ENCODE measurements around the gene MNT.
"Not testable (repeated sequence)": the region's sequence is repeated elsewhere in the genome, so short reads cannot be mapped to it uniquely, and the experiment has no call there.

MNT gene, protein sequence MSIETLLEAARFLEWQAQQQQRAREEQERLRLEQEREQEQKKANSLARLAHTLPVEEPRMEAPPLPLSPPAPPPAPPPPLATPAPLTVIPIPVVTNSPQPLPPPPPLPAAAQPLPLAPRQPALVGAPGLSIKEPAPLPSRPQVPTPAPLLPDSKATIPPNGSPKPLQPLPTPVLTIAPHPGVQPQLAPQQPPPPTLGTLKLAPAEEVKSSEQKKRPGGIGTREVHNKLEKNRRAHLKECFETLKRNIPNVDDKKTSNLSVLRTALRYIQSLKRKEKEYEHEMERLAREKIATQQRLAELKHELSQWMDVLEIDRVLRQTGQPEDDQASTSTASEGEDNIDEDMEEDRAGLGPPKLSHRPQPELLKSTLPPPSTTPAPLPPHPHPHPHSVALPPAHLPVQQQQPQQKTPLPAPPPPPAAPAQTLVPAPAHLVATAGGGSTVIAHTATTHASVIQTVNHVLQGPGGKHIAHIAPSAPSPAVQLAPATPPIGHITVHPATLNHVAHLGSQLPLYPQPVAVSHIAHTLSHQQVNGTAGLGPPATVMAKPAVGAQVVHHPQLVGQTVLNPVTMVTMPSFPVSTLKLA

DNA sequence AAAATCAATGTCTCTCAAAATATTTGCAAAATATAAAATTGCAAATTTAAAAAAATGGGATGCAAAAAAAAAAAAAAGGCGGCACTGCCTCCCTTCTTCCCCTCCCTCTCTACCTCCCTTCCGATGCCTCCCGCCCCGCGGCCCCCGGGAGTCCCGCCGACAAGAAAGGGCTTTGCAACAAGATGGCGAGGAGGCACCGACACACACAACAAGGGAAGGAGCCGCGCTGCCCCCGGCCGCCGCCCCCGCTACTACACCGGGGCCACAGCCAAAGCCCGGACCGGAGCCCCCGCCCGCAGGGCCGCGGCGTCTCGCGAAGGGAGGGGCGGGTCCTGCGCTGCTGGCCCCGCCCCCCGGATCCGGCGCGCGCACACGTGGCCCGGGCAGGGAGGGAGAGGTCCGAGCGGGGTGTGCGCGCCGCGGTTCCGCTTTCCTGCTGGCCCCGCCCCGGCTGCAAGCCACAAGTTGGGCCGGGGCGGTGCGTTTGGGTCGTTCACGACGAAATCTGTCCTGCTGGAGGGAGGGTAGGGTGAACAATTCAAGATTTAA lies at the start of gene MNT:
Gene MNT (minus strand): TSS at position 184 of the 549 bp plus-strand sequence. CDS start 348 bp downstream, outside the sequence.
- peak; percentile 37 to 44 for ATAC-seq

DNA sequence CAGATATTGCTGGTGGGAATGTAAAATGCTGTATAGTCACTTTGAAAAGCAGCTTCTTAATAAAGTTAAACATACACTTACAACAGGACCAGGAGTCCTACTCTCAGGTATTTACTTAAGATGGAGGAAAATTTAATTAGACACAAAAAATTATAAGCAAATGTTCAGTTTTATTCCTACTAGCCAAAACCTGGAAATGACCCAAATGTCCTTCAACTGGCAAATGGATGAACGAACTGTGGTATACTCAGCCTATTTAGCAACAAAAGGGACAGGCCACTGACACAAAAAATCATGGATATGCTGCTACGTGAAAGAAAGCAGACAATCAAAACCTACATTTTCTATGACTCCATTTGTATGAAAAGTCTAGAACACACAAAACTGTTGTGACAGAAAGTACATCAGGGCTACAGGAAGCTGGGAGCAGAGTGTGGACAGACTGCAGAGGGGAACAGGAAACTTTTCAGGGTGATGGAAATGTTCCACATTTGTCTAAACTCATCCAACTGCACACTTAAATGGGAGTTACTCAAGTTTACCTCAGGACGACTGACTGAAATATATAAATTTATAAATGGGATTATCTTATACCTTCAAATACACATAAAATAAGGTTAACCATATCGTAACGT lies 49.3 kb upstream of the MNT start:
- no peak for ATAC-seq

DNA sequence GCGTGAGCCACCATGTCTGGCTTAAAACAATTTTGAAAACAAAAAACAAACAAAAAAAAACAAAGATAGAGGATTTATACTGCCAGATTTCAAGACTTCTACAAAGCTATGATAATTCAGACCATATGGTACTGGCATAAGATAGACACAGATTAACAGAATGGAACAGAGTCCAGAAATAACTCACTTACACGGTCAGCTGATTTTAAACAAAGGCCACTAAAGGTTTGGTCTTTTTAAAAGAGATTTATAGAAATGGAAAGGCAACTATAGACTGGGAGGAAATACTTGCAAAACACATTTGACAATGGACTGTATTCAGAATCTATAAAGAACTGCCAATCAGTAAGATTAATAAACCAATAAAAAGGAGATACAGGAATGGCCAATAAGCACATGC lies 48.6 kb upstream of the MNT start:
- no peak for ATAC-seq

DNA sequence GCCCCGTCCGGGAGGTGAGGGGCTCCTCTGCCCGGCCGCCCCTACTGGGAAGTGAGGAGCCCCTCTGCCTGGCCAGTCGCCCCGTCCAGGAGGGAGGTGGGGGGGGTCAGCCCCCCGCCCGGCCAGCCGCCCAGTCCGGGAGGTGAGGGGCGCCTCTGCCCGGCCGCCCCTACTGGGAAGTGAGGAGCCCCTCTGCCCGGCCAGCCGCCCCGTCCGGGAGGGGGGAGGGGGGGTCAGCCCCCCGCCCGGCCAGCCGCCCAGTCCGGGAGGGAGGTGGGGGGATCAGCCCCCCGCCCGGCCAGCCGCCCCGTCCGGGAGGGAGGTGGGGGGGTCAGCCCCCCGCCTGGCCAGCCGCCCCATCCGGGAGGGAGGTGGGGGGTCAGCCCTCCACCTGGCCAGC lies 46.6 kb upstream of the MNT start:
- ATAC-seq = not testable (repeated sequence)

DNA sequence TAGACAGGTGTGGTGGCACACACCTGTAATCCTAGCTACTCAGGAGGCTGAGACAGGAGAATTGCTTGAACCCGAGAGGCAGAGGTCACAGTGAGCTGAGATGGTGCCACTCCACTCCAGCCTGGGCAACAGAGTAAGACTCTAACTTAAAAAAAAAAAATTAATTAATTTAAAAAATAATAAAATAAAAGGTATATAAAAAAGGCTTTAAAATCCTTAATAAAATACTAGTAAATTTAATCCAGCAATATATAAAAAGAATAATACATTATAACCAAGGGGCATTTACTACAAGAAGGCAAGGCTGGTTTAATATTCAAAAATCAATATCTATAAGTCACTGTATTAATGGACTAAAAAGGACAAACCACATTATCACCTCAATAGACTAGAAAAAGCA lies 44.8 kb upstream of the MNT start:
- no peak for ATAC-seq

DNA sequence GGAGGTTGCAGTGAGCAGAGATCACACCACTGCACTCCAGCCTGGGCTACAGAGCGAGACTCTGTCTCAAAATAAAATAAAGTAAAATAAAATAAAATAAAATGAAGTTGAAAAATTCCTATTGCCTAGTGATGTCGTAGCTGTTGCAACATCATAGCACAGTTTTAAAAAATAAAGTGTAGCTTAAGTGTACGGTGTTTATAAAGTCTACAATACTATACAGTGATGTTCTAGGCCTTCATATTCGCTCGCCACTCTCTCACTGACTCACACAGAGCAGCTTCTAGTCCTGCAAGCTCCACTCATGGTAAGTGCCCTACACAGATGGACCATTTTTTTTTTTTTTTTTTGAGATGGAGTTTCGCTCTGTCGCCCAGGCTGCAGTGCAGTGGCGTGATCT lies 43.5 kb upstream of the MNT start:
- no peak for ATAC-seq

DNA sequence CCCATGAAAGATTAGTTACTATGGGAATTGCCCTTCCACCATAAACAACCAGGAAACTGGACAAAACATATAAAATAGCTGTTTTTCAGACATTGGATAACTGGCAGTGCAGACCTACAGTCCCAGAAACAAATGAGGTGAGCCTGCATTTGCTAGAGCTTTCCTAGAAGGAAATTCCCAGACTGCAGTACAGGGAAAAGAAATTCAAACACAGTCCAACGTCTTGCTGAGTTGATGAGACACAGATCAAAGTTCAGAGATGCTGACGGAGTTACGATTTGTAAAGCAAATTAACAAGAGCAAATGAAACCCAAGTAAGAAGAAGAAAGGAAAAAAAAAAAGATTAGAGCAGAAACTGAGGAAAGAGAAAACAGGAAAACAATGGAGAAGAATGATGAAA lies 41.3 kb upstream of the MNT start:
- no peak for ATAC-seq

DNA sequence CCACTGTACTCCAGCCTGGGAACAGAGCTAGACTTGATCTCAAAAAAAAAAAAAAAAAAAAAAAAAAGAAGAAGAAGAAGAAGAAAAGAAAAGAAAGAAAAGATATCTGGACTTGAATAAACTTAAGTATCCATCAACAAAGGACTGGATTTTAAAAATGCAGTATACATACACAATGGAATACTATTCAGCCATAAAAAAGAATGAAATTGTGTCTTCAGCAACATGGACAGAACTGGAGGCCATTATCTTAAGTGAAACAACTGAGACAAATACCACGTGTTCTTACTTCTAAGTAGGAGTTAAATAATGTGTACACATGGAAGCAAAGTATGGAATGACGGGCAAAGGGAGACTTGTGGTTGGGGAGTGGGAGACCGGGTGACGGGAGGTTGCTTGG lies 40.1 kb upstream of the MNT start:
- no peak for ATAC-seq

DNA sequence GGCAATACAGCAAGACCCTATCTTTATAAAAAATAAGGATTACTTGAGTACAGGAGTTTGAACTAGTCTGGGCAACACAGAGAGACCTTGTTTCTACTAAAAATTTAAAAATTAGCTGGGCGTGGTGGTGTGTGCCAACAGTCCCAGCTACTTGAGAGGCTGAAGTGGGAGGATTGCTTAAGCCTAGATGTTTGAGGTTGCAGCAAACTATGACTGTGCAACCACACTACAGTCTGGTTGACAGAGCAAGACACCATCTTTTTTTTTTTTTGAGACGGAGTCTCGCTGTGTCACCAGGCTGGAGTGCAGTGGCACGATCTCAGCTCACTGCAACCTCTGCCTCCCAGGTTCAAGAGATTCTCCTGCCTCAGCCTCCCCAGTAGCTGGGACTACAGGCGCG lies 39.1 kb upstream of the MNT start:
- not testable (repeated sequence) for ATAC-seq

DNA sequence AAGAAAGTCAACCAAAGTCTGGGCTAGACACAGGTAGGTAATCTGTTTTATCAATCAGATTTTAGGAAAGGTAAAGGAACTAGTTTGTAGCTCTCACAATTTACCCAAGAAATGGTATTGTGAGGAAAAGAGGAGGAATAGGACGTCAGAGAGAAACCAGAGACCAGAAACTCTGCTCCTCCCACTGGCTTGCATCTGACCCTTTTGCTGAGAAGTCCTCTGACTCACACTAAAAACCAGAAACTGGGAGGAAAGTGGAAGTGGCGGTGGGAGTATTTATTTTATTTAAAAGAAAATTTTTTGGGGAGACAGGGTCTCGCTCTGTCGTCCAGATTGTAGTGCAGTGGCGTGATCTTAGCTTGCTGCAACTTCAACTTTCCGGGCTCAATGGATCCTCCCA lies 38.0 kb upstream of the MNT start:
- ATAC-seq = no peak

DNA sequence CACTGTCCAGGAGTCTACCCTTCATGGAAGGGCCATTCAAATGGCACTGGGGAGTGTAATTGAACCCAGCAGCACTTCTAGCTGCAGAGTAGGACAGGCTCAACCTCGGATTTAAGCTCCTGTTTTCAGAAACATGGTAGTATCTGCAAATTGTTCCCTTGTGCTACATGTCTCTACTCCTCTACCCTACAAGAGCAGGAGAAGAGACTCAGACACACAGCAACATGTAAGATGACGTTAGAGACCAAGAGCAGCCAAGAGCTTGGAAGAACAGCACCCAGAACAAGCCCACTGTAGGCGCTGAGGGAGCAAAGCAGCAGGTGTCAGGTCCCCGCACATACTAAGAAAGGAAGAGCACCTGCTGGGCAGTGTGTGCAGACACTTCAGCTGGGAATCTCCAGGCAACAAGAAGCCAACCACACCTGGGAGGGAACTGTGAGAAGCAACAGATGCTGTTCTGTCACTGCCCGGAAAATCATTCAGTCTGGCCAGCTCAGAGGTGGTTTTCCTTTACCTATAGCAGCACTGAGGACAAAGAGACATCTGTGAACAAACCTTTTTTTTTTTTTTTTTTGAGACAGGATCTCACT lies 35.6 kb upstream of the MNT start:
- no peak for ATAC-seq

DNA sequence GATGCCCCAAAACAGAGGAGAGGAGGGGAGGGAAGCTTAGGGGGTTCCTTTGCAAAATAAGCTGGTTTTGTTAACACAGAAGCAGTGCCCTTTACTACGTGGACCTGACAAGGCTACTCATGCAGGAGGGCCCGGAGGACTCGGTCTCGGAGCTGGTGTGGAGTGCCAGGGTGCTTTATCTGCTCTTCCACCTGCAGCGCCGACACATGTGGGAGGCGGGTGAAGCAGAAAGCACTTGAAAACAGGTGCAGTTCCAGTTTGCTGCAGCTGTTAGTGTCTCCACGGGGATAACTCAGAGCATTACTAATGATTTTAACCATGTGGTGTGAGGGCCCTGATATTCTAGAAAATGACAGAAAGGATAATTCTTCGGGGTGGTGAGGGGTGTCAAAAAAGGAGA lies 35.0 kb upstream of the MNT start:
- ATAC-seq = no peak

DNA sequence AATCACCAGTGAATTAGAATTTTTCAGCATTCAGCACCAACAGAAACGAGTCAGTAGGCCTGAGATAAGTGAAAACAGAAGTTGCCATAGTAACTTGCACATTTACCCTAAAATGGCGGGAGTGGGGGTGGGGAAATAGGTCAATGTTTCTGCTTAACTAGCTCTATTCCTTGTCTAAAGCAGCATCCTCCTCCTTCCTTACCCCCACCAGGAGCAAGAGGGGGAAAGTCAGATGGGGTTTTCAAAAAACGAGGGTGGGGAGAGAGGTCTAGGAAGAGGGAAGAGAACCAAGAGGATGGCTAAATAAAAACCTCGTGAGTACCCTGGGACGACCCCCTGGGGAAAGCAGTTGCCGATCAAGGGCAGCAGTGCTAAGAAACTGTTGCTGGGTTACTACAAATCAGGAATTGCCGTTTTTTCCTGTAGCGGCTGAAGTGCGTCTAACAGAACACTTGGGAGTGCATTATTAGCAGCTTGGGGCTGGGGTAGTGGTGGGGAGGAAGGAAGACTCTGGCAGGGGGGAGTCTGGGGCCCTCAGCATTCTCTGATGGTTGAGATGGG lies 34.4 kb upstream of the MNT start:
- ATAC-seq = no peak

DNA sequence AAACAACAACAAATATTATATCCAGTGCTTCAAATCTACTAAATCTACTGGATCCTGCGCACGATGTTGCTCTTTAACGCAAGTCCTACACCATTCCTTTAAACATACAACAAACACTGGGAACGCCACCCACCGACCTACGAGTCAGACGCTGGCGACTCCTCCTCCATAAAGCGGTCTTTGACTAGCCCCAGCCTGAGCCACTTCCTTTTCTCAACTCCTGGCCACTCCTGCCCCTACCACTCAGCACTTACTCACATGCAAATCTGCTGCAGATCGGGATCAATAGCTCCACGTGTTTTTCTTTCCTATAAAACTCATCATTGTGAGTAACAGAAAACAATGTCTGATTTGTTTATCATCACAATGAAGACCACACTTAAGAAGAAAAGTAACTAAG lies 32.8 kb upstream of the MNT start:
- no peak for ATAC-seq

DNA sequence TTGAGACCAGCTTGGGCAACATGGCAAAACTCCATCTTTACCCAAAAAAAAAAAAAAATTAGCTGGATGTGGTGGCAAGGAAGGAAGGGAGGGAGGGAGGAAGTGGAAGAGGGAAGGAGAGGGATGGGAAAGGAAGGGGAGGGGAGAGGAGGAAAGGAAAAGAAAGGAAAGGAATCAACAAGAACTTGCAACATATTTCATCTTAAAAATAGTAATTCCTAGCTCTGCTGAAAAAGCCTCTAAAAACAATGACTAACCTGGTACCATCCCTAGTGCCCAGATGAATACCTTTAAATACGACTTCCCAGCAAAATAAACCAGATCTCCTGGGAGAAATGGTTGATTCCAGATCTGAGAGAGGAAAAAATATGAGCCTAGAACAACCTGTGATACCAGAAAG lies 27.1 kb upstream of the MNT start:
- ATAC-seq = no peak

DNA sequence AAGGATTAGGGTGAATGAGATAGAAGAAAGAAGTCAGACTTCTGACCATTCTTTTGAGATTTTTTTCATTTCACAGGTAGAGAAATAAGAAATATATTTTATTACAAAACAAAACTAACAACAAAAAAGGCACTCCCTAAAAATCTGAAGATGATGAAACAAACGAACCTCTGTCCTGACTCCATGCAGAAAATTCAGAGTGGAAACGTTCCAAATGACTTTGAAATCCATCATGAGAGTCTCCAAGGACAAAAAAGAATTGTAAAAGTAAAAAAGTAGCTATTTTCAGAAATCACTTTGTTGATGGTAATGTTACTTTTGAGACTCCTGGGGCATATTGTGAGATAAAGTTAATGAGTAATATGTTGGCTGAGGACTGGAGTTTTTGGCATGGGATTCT lies 26.4 kb upstream of the MNT start:
- ATAC-seq = no peak

DNA sequence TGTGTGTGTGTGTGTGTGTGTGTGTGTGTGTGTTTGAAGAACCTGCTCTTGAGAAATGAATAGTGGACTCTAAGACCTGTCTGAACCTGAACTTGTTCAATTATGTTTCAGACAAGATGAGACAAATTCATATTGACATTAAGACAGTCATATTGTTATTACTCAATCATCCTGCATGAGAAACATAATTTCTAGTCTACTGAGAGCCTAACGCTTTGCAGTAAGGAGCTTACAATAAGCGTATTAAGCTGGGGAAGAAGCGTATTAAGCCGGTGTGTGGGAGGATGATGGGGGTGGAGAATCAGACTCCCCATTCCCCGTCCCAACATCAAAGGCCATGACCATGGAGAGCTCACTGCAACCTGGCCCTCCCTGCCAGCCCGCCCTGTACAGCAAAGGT lies 22.4 kb upstream of the MNT start:
- ATAC-seq = no peak

DNA sequence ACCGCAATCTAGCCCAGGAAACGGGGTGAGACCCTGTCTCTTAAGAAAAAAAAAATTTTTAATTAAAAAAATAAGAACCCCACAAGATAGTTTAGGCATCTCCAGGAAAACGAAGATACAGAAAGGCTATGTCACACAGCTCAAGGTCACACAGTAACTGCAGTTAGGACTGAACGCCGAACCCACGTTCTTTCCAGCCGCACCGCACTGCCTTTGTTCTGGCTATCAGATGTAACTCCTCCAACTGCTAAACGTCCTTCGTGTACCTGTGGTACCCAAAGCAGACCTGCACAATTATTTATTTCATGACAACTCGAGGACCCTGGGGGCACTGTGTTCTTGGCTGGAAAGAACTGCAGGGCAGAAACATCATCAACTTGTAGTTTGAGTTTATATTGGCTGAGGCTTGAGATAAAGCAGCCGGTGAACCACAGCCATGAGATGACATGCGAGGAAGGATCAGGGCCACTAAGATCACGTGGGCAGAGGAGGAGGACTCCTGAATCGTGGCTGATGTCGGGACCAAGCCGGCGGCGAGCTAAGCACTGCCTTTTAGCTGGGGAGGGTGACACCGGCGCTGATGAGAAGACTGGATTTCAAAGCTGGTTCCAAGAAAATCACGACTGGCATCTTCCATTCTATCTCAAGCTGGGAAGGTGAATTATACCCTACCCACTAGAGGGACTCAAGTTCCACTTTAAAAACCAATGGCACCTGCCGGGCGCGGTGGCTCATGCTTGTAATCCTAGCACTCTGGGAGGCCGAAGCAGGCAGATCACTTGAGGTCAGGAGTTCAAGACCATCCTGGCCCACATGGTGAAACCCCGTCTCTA lies 20.7 kb upstream of the MNT start:
- no peak for ATAC-seq

DNA sequence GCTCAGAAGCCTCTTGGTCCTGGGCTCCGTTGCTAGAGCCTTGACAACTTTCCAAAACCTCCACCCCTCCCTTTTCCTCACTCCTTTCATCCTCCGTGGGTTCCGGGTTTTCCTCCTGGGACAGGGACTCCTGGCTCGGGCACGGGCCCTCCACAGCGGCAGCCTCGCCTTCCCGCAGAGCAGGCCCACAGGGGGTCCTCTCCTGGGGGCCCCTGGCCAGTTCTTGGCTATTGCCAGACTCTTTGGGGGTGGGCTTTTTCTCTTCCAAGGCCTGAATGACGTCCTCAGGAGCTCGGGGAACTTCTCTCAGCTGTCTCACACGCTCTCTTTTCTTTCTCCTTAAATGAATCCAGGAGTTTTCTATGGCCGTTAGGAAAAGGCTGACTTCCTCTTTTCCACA lies 19.3 kb upstream of the MNT start:
- ATAC-seq = no peak

DNA sequence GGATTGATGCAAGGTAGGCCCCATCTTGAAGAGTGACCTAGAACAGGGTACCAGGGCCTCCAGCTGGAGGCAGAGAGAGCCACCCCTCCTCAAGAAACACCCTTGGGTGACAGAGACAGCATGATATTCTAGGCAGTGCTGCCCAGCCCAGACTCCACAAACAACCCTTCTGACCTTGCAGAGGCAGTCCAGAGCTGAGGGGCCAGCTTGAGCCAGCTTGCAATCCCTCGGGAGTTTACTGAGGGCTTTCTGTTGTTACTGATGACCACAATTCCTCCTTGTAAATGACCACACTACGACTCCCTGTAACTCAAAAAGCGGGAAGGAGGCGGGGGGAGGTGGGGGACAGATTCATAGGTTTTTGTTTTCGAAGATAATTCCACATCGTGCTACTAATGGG lies 18.6 kb upstream of the MNT start:
- ATAC-seq = no peak

DNA sequence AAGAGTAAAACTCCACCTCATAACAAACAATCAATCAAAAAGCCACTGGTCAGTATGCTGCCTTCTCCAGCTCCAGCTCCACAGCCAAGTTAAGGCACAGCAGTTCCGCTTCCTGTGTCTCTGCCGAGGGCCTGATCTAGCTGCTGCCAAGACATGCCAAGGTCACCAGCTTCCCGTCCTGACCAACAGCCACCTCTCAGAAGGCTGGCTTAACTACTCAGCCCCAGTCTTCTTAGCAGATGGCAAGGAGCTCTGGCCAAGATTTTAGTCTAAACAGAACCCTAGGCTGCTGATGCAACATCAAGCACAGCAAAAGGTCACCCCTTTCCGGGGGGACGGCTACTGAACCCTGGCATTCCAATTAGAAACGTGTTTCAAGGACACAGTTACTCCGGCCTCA lies 17.7 kb upstream of the MNT start:
- ATAC-seq = no peak

DNA sequence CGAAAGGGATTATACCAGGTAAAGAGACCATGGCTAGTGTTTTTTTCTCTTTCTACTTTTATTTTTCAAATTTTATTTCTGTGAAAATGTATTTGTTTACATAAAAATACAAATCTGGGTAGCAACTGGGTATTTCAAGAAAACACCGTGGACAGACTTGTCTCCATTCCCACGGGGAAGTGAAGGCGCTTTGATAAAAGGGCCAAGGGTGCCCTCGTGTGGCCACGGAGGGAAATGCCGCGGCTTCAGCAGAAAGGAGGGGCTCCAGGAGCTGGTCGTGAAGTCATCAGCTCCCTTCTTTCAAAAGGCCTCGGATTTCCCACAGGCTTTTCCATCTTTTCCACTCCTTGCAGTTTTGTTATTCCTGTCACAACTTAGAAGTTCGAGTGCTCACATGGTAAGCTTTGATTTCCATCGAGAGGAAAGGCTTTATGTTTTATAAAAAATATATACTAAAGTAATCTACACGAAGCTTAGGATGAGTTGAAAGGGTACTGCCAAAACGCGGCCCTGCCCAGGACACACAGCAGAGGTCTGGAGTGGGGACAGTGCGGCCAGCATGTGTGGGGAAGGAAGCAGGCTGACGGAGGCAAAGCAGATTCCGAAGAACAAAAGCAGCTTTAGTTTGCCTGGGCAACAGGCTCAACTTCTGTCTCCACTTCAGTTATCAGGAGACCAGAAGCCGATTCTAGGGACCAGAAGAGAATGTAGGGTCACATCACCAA lies 15.3 kb upstream of the MNT start:
- peak; percentile 64 to 80 for ATAC-seq

Data from activated CD4-positive, CD25-positive, alpha-beta regulatory T cell treated with anti-CD3 and anti-CD28 coated beads, Interleukin-2, amount 50 U/mL, for 24 hours (primary cell).